SU-DHL-6 (cell line): ENCODE results near the gene RBMS3.

Experiments used
- CTCF ChIP-seq: fragments of 200-600 bp; sonication (generic); IDR thresholded peaks from one replicate; pipeline ENCODE4 v1.5.1; 2017; ENCODE audit warnings: antibody characterized with exemption, mild to moderate bottlenecking, low read length, moderate library complexity; ENCODE audit not compliant: insufficient read depth, poor library complexity, severe bottlenecking
- EZH2phosphoT487 ChIP-seq: fragments of 200-600 bp; sonication (generic), shearing (Covaris generic); conservative IDR thresholded peaks from 2 replicates; pipeline ENCODE4 v1.6.1; 2018; ENCODE audit warnings: mild to moderate bottlenecking, antibody characterized with exemption, low read length, moderate library complexity, mixed read lengths

DNA sequence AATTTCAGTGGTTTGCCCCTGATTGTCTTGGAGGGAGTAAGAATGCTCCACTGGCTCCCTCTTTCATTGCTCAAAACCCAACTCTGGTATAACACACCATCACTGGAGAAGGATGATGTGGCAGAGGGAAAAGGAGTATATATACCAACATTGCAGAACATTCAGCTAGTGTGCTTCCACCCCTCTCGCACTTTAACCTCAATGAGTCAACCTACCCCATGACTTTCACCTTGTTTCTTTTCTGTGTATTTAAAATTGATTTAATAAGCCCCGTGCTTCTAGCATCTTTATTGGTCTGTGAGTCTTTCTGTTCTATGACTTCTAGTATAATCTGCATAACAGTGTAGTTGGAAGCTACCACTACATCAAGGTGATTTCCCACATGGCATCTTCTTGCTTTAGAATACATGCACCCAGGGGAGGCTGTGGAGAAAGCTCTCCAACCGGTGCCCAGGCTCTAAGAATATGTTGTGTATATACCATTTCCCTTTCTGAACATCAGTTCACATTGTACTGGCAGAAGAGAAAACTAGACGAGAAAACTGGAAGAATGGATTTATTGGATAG, 730.4 kb downstream of the RBMS3 start:
- no peak for TF ChIP-seq EZH2phosphoT487
- no peak for TF ChIP-seq CTCF
